H9 (cell line): ENCODE measurements around the gene RRP12. TPM values are rescaled to one million over a fixed set of nuclear protein-coding genes. Genes with fewer than 3 reads are reported as not detected.
A peak's percentile ranks its signal among the peaks of the same experiment; 100 is the strongest.

Source experiments
- DNase-seq: peaks from one replicate; pipeline ENCODE4 v3.0.0-alpha.2; 2017
- H2AFZ ChIP-seq: one replicate; pipeline ENCODE4 v1.6.1; 2013; ENCODE audit warnings: mild to moderate bottlenecking, low read length, control low read depth, moderate library complexity
- H2AK5ac ChIP-seq: 2 replicates; pipeline ENCODE4 v1.6.1; 2013; ENCODE audit warnings: low read length, control low read depth, mixed read lengths; ENCODE audit not compliant: insufficient read length
- H2BK120ac ChIP-seq: one replicate; pipeline ENCODE4 v1.6.1; 2013; ENCODE audit warnings: low read depth, mild to moderate bottlenecking, low read length, control low read depth, inconsistent platforms; ENCODE audit not compliant: poor library complexity, severe bottlenecking
- H2BK12ac ChIP-seq: 2 replicates; pipeline ENCODE4 v1.6.1; 2013; ENCODE audit warnings: low read length, control low read depth, mixed read lengths, low read depth; ENCODE audit not compliant: insufficient read length
- H2BK15ac ChIP-seq: 2 replicates; pipeline ENCODE4 v1.6.1; 2013; ENCODE audit warnings: low read depth, low read length, control low read depth
- H2BK20ac ChIP-seq: one replicate; pipeline ENCODE4 v1.6.1; 2013; ENCODE audit warnings: low read depth, mild to moderate bottlenecking, low read length, control low read depth, inconsistent platforms; ENCODE audit not compliant: poor library complexity, severe bottlenecking
- H2BK5ac ChIP-seq: 2 replicates; pipeline ENCODE4 v1.6.1; 2013; ENCODE audit warnings: low read length, control low read depth, mixed read lengths; ENCODE audit not compliant: insufficient read length
- H3K14ac ChIP-seq: 2 replicates; pipeline ENCODE4 v1.6.1; 2013; ENCODE audit warnings: low read length, control low read depth; ENCODE audit not compliant: insufficient read depth
- H3K18ac ChIP-seq: 2 replicates; pipeline ENCODE4 v1.6.1; 2013; ENCODE audit warnings: low read depth, mild to moderate bottlenecking, mixed read lengths, low read length, control low read depth; ENCODE audit not compliant: insufficient read length
- H3K23ac ChIP-seq: 2 replicates; pipeline ENCODE4 v1.6.1; 2013; ENCODE audit warnings: low read length, control low read depth, mixed read lengths, low read depth; ENCODE audit not compliant: insufficient read length
- H3K23me2 ChIP-seq: 2 replicates; pipeline ENCODE4 v1.6.1; 2013; ENCODE audit warnings: low read depth, mild to moderate bottlenecking, mixed read lengths, low read length, control low read depth; ENCODE audit not compliant: insufficient read length, poor library complexity, severe bottlenecking
- H3K27ac ChIP-seq: 2 replicates; pipeline ENCODE4 v1.5.1; 2013; ENCODE audit warnings: low read length, control low read depth, mixed read lengths, low read depth; ENCODE audit not compliant: insufficient read length
- H3K27me3 ChIP-seq: 2 replicates; pipeline ENCODE4 v1.6.1; 2013; ENCODE audit warnings: low read length, control low read depth, inconsistent platforms; ENCODE audit not compliant: insufficient read depth
- H3K4ac ChIP-seq: 2 replicates; pipeline ENCODE4 v1.6.1; 2013; ENCODE audit warnings: low read depth, mild to moderate bottlenecking, control low read depth, inconsistent platforms, low read length, moderate library complexity
- H3K4me1 ChIP-seq: 2 replicates; pipeline ENCODE4 v1.6.1; 2013; ENCODE audit warnings: low read length, control low read depth, inconsistent platforms; ENCODE audit not compliant: insufficient read depth
- H3K4me2 ChIP-seq: 2 replicates; pipeline ENCODE4 v1.6.1; 2013; ENCODE audit warnings: low read length, control low read depth, mixed read lengths; ENCODE audit not compliant: insufficient read length, insufficient read depth
- H3K56ac ChIP-seq: 2 replicates; pipeline ENCODE4 v1.6.1; 2013; ENCODE audit warnings: low read depth, mild to moderate bottlenecking, mixed read lengths, low read length, control low read depth; ENCODE audit not compliant: insufficient read length
- H3K79me1 ChIP-seq: 2 replicates; pipeline ENCODE4 v1.6.1; 2013; ENCODE audit warnings: low read depth, mild to moderate bottlenecking, moderate library complexity, low read length, control low read depth, inconsistent platforms; ENCODE audit not compliant: insufficient read depth, poor library complexity, severe bottlenecking
- H3K79me2 ChIP-seq: 2 replicates; pipeline ENCODE4 v1.6.1; 2013; ENCODE audit warnings: low read length, control low read depth, inconsistent platforms; ENCODE audit not compliant: insufficient read depth
- H3K9ac ChIP-seq: 2 replicates; pipeline ENCODE4 v1.6.1; 2013; ENCODE audit warnings: low read length, control low read depth, mixed read lengths; ENCODE audit not compliant: insufficient read length; ENCODE audit errors: extremely low read depth
- H3K9me3 ChIP-seq: one replicate; pipeline ENCODE4 v1.6.1; 2013; ENCODE audit warnings: low read depth, low read length, inconsistent platforms; ENCODE audit not compliant: control insufficient read depth
- H3T11ph ChIP-seq: one replicate; pipeline ENCODE4 v1.6.1; 2013; ENCODE audit warnings: mild to moderate bottlenecking, low read length, control low read depth, inconsistent platforms
- H4K20me1 ChIP-seq: one replicate; pipeline ENCODE4 v1.6.1; 2013; ENCODE audit not compliant: control insufficient read depth, insufficient read length, insufficient read depth
- H4K5ac ChIP-seq: 2 replicates; pipeline ENCODE4 v1.6.1; 2013; ENCODE audit warnings: low read depth, mild to moderate bottlenecking, mixed read lengths, low read length, control low read depth; ENCODE audit not compliant: insufficient read length
- H4K8ac ChIP-seq: replicated peaks from 2 replicates; pipeline ENCODE4 v1.6.1; 2013; ENCODE audit warnings: low read length, control low read depth, mixed read lengths, low read depth; ENCODE audit not compliant: insufficient read length
- H4K91ac ChIP-seq: 2 replicates; pipeline ENCODE4 v1.6.1; 2013; ENCODE audit warnings: low read depth, mild to moderate bottlenecking, moderate library complexity, mixed read lengths, low read length, control low read depth; ENCODE audit not compliant: insufficient read length
- H3K27ac Mint-ChIP-seq, 3 experiments: 2 replicates in 2 of 3; 3 replicates in 1 of 3; pipeline ENCODE4 v1.8.0; 2020 to 2021; ENCODE audit warnings: mixed read lengths in 3 of 3, mild to moderate bottlenecking in 1 of 3, moderate library complexity in 1 of 3
- H3K27me3 Mint-ChIP-seq: 2 replicates; pipeline ENCODE4 v1.8.0; 2021; ENCODE audit warnings: low read depth, mild to moderate bottlenecking, moderate library complexity, mixed read lengths
- H3K36me3 Mint-ChIP-seq, 3 experiments: 2 replicates in 2 of 3; 3 replicates in 1 of 3; pipeline ENCODE4 v1.8.0; 2020 to 2021; ENCODE audit warnings: low read depth in 3 of 3, mixed read lengths in 3 of 3; ENCODE audit not compliant: insufficient read depth in 1 of 3
- H3K4me1 Mint-ChIP-seq, 2 experiments: 2 replicates each; pipeline ENCODE4 v1.8.0; 2020; ENCODE audit warnings: mixed read lengths in 2 of 2
- H3K4me3 Mint-ChIP-seq, 2 experiments: 2 replicates in 1 of 2; 3 replicates in 1 of 2; pipeline ENCODE4 v1.8.0; 2020 to 2021; ENCODE audit warnings: mild to moderate bottlenecking in 2 of 2, mixed read lengths in 2 of 2, moderate library complexity in 1 of 2
- H3K9me3 Mint-ChIP-seq, 2 experiments: 2 replicates in 1 of 2; 3 replicates in 1 of 2; pipeline ENCODE4 v1.8.0; 2020; ENCODE audit warnings: mild to moderate bottlenecking in 2 of 2, mixed read lengths in 2 of 2, moderate library complexity in 1 of 2
- CTCF ChIP-seq: fragments of 200-600 bp; sonication (generic); conservative IDR thresholded peaks from 3 replicates; pipeline ENCODE4 v1.8.0; 2021; ENCODE audit warnings: antibody characterized with exemption, mild to moderate bottlenecking
- WGBS: extraction: QIAGEN DNeasy Blood & Tissue Kit; methylation state at CpG from one replicate; pipeline ENCODE4 v1.1.7; 2013; ENCODE audit warnings: missing lambda C conversion rate, low lambda C conversion rate, mixed read lengths; ENCODE audit not compliant: insufficient read length; ENCODE audit errors: extremely low coverage; 5-methylcytosine and 5-hydroxymethylcytosine counted together
- total RNA-seq: library from RNA; stranded (reverse); gene quantifications from 2 replicates; pipeline ENCODE4 v1.2.1, GENCODE V29; 2021

The RRP12 gene
- total RNA-seq, 1 experiment from 2014 or later, result 71.6 TPM

DNA sequence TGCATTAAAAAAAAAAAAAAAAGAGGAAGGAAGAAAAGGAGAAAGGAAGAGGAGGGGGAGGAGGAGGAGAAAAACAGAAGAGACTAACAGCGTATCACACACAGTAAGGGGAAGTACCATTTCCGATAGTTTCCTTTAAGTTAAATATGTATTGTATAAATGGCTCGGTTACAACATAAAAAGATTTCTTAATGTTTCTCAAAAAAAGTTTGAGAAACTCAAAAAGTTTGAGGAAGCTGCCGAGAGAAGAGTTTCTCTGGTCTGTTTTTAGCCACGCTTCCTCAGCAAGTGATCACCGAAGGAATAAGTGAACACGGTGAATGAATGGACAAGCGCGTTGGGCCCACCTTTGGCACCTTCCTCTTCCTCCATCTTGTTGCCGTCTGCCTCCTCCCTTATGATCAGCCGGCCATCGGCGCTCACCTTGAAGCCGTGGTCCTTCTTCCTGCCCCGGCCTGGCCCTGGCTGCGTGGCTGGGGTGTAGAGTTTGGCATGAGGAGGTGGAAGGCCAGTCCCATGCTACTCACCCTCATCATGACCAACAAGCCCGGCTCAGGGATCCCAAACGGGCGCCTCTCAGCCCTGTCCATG lies 35.3 kb downstream of the RRP12 start:
- Histone ChIP-seq H3K18ac (no peak overlapping the region), H2BK5ac (no peak overlapping the region), H4K8ac (no peak overlapping the region), H2BK20ac (no peak overlapping the region), H3K4me1 (no peaks in the 10 kb centered on the region), H3K23ac (no peak overlapping the region), H4K5ac (no peak overlapping the region), H2AFZ (no peak overlapping the region), H2BK15ac (no peak overlapping the region), H3K27ac (no peak overlapping the region), H3T11ph (no peak overlapping the region), H3K79me2 (no peaks in the 10 kb centered on the region), H3K9me3 (no peaks in the 10 kb centered on the region), H3K4ac (no peak overlapping the region), H3K23me2 (no peaks in the 10 kb centered on the region), H3K9ac (no peak overlapping the region), H2BK120ac (no peak overlapping the region), H3K56ac (no peak overlapping the region), H3K27me3 (no peaks in the 10 kb centered on the region), H3K4me2 (no peak overlapping the region), H4K20me1 (no peaks in the 10 kb centered on the region), H2BK12ac (no peak overlapping the region), H3K79me1 (no peaks in the 10 kb centered on the region), H2AK5ac (no peak overlapping the region), H4K91ac (no peak overlapping the region), H3K14ac (no peak overlapping the region)
- no peak for TF ChIP-seq CTCF
- H3K36me3 Mint-ChIP-seq, result peaks cover 50 to 82% (median 69%) of the 10 kb centered on the region in 3 experiments
- WGBS, result no CpG with 5 or more reads among the region's 19 CpGs
- H3K9me3 Mint-ChIP-seq, result no peaks in the 10 kb centered on the region
- peaks cover 2 to 8% of the 10 kb centered on the region in 2 experiments; a peak in 3 of 4 replicates for H3K4me1 Mint-ChIP-seq
- peak overlapping the region in 1 of 3 experiments; percentile 18; a peak in 1 of 7 replicates for H3K27ac Mint-ChIP-seq
- H3K27me3 Mint-ChIP-seq, result no peaks in the 10 kb centered on the region; the same call in 1 of the 2 replicates
- no peak for DNase-seq
- no peak overlapping the region for H3K4me3 Mint-ChIP-seq
